Keratinocyte (primary cell): ENCODE results near the gene STRADA. TPM values are rescaled to one million over a fixed set of nuclear protein-coding genes. Genes with fewer than 3 reads are reported as not detected.

Source experiments
- DNase-seq: peaks from one replicate; pipeline ENCODE4 v3.0.0-alpha.2; 2011; ENCODE audit warnings: low read depth, missing footprints, low spot score
- FAIRE-seq: peaks from 2 replicates; lab custom pipeline; 2011; peaks lifted over from hg19 to GRCh38; lab: Jason Lieb, UNC
- H2AFZ ChIP-seq: 2 replicates; pipeline ENCODE4 v1.6.0; 2012; ENCODE audit warnings: low read length, control low read depth, inconsistent platforms; ENCODE audit not compliant: control insufficient read depth
- H3K27ac ChIP-seq: 2 replicates; pipeline ENCODE4 v1.5.1; 2011; ENCODE audit warnings: low read length; ENCODE audit not compliant: control insufficient read depth, insufficient read depth
- H3K27me3 ChIP-seq: 3 replicates; pipeline ENCODE4 v1.6.0; 2011; ENCODE audit warnings: low read length; ENCODE audit not compliant: control insufficient read depth, insufficient read depth; ENCODE audit errors: extremely low read depth
- H3K36me3 ChIP-seq, 2 experiments: 2 replicates in 1 of 2; 3 replicates in 1 of 2; pipeline ENCODE4 v1.5.1; 2011; ENCODE audit warnings: low read length in 2 of 2, mild to moderate bottlenecking in 1 of 2; ENCODE audit not compliant: control insufficient read depth in 2 of 2, insufficient read depth in 2 of 2; ENCODE audit errors: extremely low read depth in 1 of 2
- H3K4me1 ChIP-seq: 3 replicates; pipeline ENCODE4 v1.5.1; 2011; ENCODE audit warnings: low read length; ENCODE audit not compliant: control insufficient read depth, insufficient read depth; ENCODE audit errors: extremely low read depth
- H3K4me2 ChIP-seq: 3 replicates; pipeline ENCODE4 v1.6.0; 2011; ENCODE audit warnings: low read depth, low read length; ENCODE audit not compliant: control insufficient read depth, insufficient read depth; ENCODE audit errors: extremely low read depth
- H3K4me3 ChIP-seq, 3 experiments: fragments of 200-600 bp in 1 of 3; sonication (generic) in 1 of 3; 2 replicates in 2 of 3; 3 replicates in 1 of 3; pipeline ENCODE4 v1.5.1; 2011 to 2016; ENCODE audit warnings: low read length in 3 of 3, mild to moderate bottlenecking in 3 of 3, control low read depth in 2 of 3, inconsistent platforms in 1 of 3, low read depth in 1 of 3, mixed read lengths in 1 of 3, mixed run types in 1 of 3, moderate library complexity in 1 of 3; ENCODE audit not compliant: control insufficient read depth in 2 of 3, insufficient read depth in 2 of 3; ENCODE audit errors: extremely low read depth in 1 of 3
- H3K79me2 ChIP-seq: 2 replicates; pipeline ENCODE4 v1.6.0; 2012; ENCODE audit warnings: low read length; ENCODE audit not compliant: control insufficient read depth, insufficient read depth
- H3K9ac ChIP-seq: 3 replicates; pipeline ENCODE4 v1.6.0; 2011; ENCODE audit warnings: low read length; ENCODE audit not compliant: control insufficient read depth, insufficient read depth; ENCODE audit errors: extremely low read depth
- H3K9me1 ChIP-seq: 3 replicates; pipeline ENCODE4 v1.6.0; 2011; ENCODE audit warnings: low read length; ENCODE audit not compliant: control insufficient read depth, insufficient read depth; ENCODE audit errors: extremely low read depth
- H3K9me3 ChIP-seq: 2 replicates; pipeline ENCODE4 v1.5.1; 2012; ENCODE audit warnings: low read depth, low read length; ENCODE audit not compliant: control insufficient read depth
- H4K20me1 ChIP-seq: 3 replicates; pipeline ENCODE4 v1.6.0; 2011; ENCODE audit warnings: low read length; ENCODE audit not compliant: control insufficient read depth, insufficient read depth; ENCODE audit errors: extremely low read depth
- CTCF ChIP-seq, 3 experiments: IDR thresholded peaks in 1 of 3; conservative IDR thresholded peaks in 1 of 3; optimal IDR thresholded peaks in 1 of 3; 2 replicates in 2 of 3; 3 replicates in 1 of 3; pipeline versions ENCODE3 to v1.5.1; 2011; ENCODE audit warnings: low read length in 3 of 3, mild to moderate bottlenecking in 3 of 3, moderate library complexity in 2 of 3, control low read depth in 1 of 3, inconsistent platforms in 1 of 3; ENCODE audit not compliant: insufficient read depth in 2 of 3; ENCODE audit errors: extremely low read depth in 1 of 3
- EZH2 ChIP-seq: IDR thresholded peaks from one replicate; pipeline ENCODE4 v1.6.1; 2012; ENCODE audit warnings: inconsistent platforms, mild to moderate bottlenecking, low read length, moderate library complexity
- dilution Hi-C: fragments of 300-500 bp; cut with MboI; formaldehyde crosslinking; loops from one replicate; pipeline ENCODE4 v1.7.0; 2020; ENCODE audit warnings: low sequenced_read_pairs; ENCODE audit not compliant: extremely low pct_ligation_motif_present
- polyA plus RNA-seq, 5 experiments: library from polyadenylated mRNA; depleted of rRNA in 3 of 5; stranded (reverse) in 3 of 5; stranded (forward) in 1 of 5; unstranded in 1 of 5; fragments of >200 nt; gene quantifications; 1 replicate in 1 of 5; 2 replicates in 3 of 5; 3 replicates in 1 of 5; pipeline versions ENCODE4 v1.2.1 to v1.2.3, GENCODE V29; 2011 to 2012; ENCODE audit warnings: missing spikeins in 2 of 5, low read depth in 1 of 5, low replicate concordance in 1 of 5

STRADA gene
- polyA plus RNA-seq, 1 donor (not counting 4 experiments of a cell fraction or from before 2014, with no cell fraction given): 25.9 TPM

- Histone ChIP-seq H3K4me1 (peaks cover 54% of the 10 kb centered on the region), H3K9ac (peak overlapping the region; percentile 73), H3K27ac (peak overlapping the region; percentile 97), H4K20me1 (peaks cover 6% of the 10 kb centered on the region), H3K36me3 (peaks cover 11 to 20% of the 10 kb centered on the region in 2 experiments), H3K4me2 (peak overlapping the region; percentile 54), H3K9me3 (no peaks in the 10 kb centered on the region), H3K79me2 (peaks cover 82% of the 10 kb centered on the region), H3K9me1 (no peaks in the 10 kb centered on the region), H3K4me3 (no peak overlapping the region), H3K27me3 (no peaks in the 10 kb centered on the region), H2AFZ (no peak overlapping the region)
- dilution Hi-C loops: no loop called here
- DNase-seq: no peak
- TF ChIP-seq CTCF (optimal IDR thresholded peaks at IDR 0.05 in 1 of 3, IDR thresholded peaks at IDR 0.05 in 1 of 3, conservative IDR thresholded peaks at IDR 0.05 in 1 of 3; ENCODE audit: extremely low read depth in 1 of 3, insufficient read depth in 2 of 3, low read length in 3 of 3) (no peak), EZH2 (no peak)
- peak; percentile 60 for FAIRE-seq
Measured at GRCh38 chr17:63785556-63785955, 44.0 kb upstream of the STRADA start.

DNA sequence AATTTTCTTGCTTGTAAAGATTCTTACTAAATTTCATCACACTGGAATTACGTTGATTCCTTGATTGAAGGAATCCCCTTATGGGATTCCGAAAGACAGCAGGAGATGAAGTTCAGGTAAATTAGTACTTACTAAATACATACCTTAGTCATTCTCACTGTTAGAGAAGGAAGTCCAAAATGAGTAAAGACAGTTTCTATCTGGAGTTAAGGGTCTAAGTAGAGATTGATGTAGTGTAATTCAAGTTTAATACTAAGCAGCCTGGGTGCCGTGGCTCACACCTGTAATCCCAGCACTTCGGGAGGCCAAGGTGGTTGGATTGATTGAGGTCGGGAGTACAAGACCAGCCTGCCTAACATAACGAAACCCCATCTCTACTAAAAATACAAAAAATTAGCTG, 41.9 kb upstream of the STRADA start:
- TF ChIP-seq CTCF (optimal IDR thresholded peaks at IDR 0.05 in 1 of 3, IDR thresholded peaks at IDR 0.05 in 1 of 3, conservative IDR thresholded peaks at IDR 0.05 in 1 of 3; ENCODE audit: extremely low read depth in 1 of 3, insufficient read depth in 2 of 3, low read length in 3 of 3) (no peak), EZH2 (no peak)
- dilution Hi-C loops: loop anchor here (5.0 kb wide), 1 partner anchor 34 kb away; no protein-coding TSS in a partner anchor
- Histone ChIP-seq H3K27me3 (no peaks in the 10 kb centered on the region), H3K4me1 (peaks cover 65% of the 10 kb centered on the region), H3K4me2 (no peak overlapping the region), H3K27ac (peak overlapping the region; percentile 97), H2AFZ (no peak overlapping the region), H3K36me3 (peaks cover 8 to 24% of the 10 kb centered on the region in 2 experiments), H3K9ac (no peak overlapping the region), H3K4me3 (no peak overlapping the region), H3K79me2 (peaks cover 82% of the 10 kb centered on the region), H3K9me3 (no peaks in the 10 kb centered on the region), H4K20me1 (peaks cover 6% of the 10 kb centered on the region), H3K9me1 (no peaks in the 10 kb centered on the region)
- FAIRE-seq (no peak), DNase-seq (no peak)
